Testis (tissue), 3 donors: ENCODE data around the gene VGLL4. TPM values are rescaled to one million over a fixed set of nuclear protein-coding genes. Genes with fewer than 3 reads are reported as not detected.

Experiments
- DNase-seq: peaks from one replicate; pipeline ENCODE4 v3.0.0-alpha.2; 2019
- H3K27ac ChIP-seq, 2 donors: fragments of 200-600 bp; sonication (generic); one replicate each; pipeline ENCODE4 v1.5.1; 2019
- H3K27me3 ChIP-seq: fragments of 200-600 bp; sonication (generic); one replicate; pipeline ENCODE4 v1.5.1; 2019
- H3K36me3 ChIP-seq: fragments of 200-600 bp; sonication (generic); one replicate; pipeline ENCODE4 v1.5.1; 2017; ENCODE audit warnings: low read depth; ENCODE audit errors: missing control alignments
- H3K4me1 ChIP-seq: fragments of 200-600 bp; sonication (generic); one replicate; pipeline ENCODE4 v1.5.1; 2019
- H3K4me3 ChIP-seq, 2 donors: fragments of 200-600 bp; sonication (generic); one replicate each; pipeline ENCODE4 v1.5.1; 2017 to 2019
- H3K9me3 ChIP-seq: fragments of 200-600 bp; sonication (generic); one replicate; pipeline ENCODE4 v1.5.1; 2017
- CTCF ChIP-seq, 3 experiments: fragments of 450-650 bp in 2 of 3; fragments of 200-600 bp in 1 of 3; sonication (generic) in 1 of 3; IDR thresholded peaks; one replicate each; pipeline ENCODE4 v1.5.1; 2016 to 2019; ENCODE audit warnings: antibody characterized with exemption in 3 of 3, mild to moderate bottlenecking in 2 of 3, moderate library complexity in 1 of 3
- POLR2A ChIP-seq: fragments of 450-650 bp; IDR thresholded peaks from one replicate; pipeline ENCODE4 v1.6.1; 2017; ENCODE audit warnings: antibody characterized with exemption, mild to moderate bottlenecking, moderate library complexity
- WGBS, 2 donors: methylation state at CpG; one replicate each; pipeline ENCODE4 v1.1.5; 2018; 5-methylcytosine and 5-hydroxymethylcytosine counted together
- intact Hi-C: fragments of 100-400 bp; cut with DNase I; formaldehyde crosslinking; loops from one replicate; pipeline ENCODE4 v1.15.1; 2023; ENCODE audit warnings: low total_unique reads
- polyA plus RNA-seq: library from polyadenylated mRNA; stranded (reverse); fragments of 350-450 nt; fragmentation: Illumina TruSeq; extraction: RNeasy Lipid Tissue Mini Kit (QIAGEN cat#74804); gene quantifications from one replicate; pipeline ENCODE4 v1.2.3, GENCODE V29; 2014; ENCODE audit warnings: low read depth, low replicate concordance; ENCODE audit not compliant: insufficient read depth
- total RNA-seq, 2 donors: library from RNA; depleted of rRNA; stranded (reverse); fragments of >200 nt; gene quantifications; one replicate each; pipeline ENCODE4 v1.2.3, GENCODE V29; 2016

The VGLL4 gene
- total and polyA plus RNA-seq, 3 donors from 2014 or later = 72.9 to 209 (median 169) TPM

DNA sequence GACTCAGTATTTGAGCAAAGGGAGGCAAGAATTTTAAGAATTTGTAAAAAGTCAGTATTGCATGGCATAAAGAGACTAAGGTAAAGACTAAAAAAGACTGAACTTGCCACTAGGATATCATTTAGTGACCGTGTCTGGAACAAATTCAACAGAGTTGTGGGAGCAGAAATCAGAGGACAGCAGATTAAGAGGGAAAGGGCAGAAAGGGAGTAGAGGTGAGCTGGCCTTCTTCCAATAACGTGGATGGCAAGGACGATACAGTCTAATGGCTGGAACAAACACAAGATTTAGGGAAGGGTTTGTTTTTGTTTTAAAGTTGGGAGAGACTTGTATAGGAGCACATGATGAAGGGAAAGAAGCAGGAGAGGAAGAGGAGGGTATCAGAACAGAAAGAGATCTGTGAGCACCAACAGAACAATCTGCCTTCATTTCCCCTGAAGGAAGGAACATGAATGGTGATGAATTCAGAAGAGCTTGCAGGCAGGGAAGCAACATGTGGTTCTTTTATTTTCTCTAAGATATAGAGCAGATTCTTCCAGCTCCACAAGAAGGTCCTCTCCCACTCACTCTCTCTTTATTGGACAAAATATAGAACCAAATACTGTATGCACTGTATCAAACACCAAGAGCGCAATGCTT lies 8.6 kb downstream of the VGLL4 start:
- H3K4me1 ChIP-seq = peaks cover 83% of the 10 kb centered on the region
- H3K27ac ChIP-seq = peak overlapping the region; percentile 6 to 81
- H3K27me3 ChIP-seq = no peaks in the 10 kb centered on the region
- intact Hi-C loops = no loop called here
- H3K36me3 ChIP-seq = no peaks in the 10 kb centered on the region
- TF ChIP-seq POLR2A (no peak), CTCF (IDR thresholded peaks at IDR 0.05) (no peak)
- 46 to 51% methylated on average over 4 of the region's 4 CpGs for WGBS, 2 donors
- no peak overlapping the region for H3K4me3 ChIP-seq
- no peak for DNase-seq
- H3K9me3 ChIP-seq = no peaks in the 10 kb centered on the region

DNA sequence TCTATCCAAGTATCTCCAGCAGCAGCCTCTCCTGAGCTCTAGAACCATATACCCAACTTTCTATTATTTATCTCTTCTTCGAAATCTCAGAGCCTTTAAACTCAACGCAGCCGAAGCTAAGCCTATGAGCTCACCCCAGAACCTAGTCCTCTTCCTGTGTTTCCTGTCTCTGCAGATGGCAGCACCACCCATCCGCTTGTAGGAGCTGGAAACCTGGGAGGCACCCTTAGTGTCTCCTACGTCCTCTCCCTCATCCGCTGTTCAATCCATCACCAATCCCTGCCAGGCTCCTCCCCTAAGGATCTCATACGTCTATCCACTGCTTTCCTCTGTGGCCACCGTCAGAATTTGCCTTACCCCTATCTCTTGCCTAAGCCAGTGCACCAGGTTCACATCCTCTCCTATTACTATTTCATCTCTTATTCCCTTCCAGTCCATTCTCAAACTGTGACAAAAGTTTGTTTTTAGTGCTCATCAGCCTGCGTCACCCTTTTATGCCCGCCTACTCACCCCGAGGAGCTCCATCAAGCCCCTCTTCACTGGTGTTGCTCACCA lies 9.6 kb downstream of the VGLL4 start:
- no peak overlapping the region for H3K4me3 ChIP-seq
- no peak for TF ChIP-seq POLR2A
- no peak for TF ChIP-seq CTCF (IDR thresholded peaks at IDR 0.05)
- 66 to 73% methylated on average over 11 of the region's 11 CpGs for WGBS, 2 donors
- peak overlapping the region; percentile 24 to 81 for H3K27ac ChIP-seq
- no peak for DNase-seq
- H3K9me3 ChIP-seq = no peaks in the 10 kb centered on the region
- H3K4me1 ChIP-seq = peaks cover 74% of the 10 kb centered on the region
- no peaks in the 10 kb centered on the region for H3K36me3 ChIP-seq
- no peaks in the 10 kb centered on the region for H3K27me3 ChIP-seq
- intact Hi-C loops = no loop called here

GRCh38 chr3:11632966-11633365 lies 10.7 kb downstream of the VGLL4 start:
- no peak for DNase-seq
- TF ChIP-seq POLR2A = no peak
- TF ChIP-seq CTCF (IDR thresholded peaks at IDR 0.05) = no peak
- no peaks in the 10 kb centered on the region for H3K9me3 ChIP-seq
- H3K27me3 ChIP-seq = no peaks in the 10 kb centered on the region
- H3K27ac ChIP-seq = peak overlapping the region; percentile 27 to 81
- H3K4me1 ChIP-seq = peaks cover 62% of the 10 kb centered on the region
- no peaks in the 10 kb centered on the region for H3K36me3 ChIP-seq
- H3K4me3 ChIP-seq = no peak overlapping the region
- intact Hi-C loops = no loop called here
- 52 to 57% methylated on average over 3 of the region's 3 CpGs for WGBS, 2 donors

DNA sequence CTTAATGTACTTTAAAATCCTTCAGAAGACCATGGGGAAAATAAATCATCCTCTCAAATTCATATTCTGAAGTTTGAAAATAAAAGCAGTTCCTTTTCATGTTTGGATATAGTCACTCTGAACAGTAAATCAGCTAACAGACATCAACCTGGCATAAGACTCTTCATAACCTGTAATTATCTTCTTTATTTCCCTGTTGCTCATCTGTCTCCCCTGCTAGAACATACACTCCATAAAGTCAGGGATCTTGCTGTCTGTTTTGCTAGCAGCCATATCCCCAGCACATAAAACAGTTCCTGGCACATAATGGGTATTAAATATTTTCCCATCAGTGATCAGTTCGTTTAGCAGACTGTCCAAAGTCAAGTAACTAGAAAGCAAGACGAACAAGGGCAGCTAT lies 11.2 kb downstream of the VGLL4 start:
- TF ChIP-seq POLR2A = no peak
- TF ChIP-seq CTCF (IDR thresholded peaks at IDR 0.05) = no peak
- no peak overlapping the region for H3K4me3 ChIP-seq
- H3K4me1 ChIP-seq = peaks cover 58% of the 10 kb centered on the region
- no peaks in the 10 kb centered on the region for H3K27me3 ChIP-seq
- peak overlapping the region; percentile 27 to 81 for H3K27ac ChIP-seq
- 21 to 29% methylated on average over 2 of the region's 2 CpGs for WGBS, 2 donors
- no peaks in the 10 kb centered on the region for H3K36me3 ChIP-seq
- no peaks in the 10 kb centered on the region for H3K9me3 ChIP-seq
- DNase-seq = no peak
- intact Hi-C loops = no loop called here

- peaks cover 53% of the 10 kb centered on the region for H3K4me1 ChIP-seq
Measured at GRCh38 chr3:11631820-11632219, 11.9 kb downstream of the VGLL4 start.

More at GRCh38 chr3:11631820-11632219, 11.9 kb downstream of the VGLL4 start:
- no peak overlapping the region for H3K4me3 ChIP-seq
- DNase-seq = no peak
- H3K27me3 ChIP-seq = no peaks in the 10 kb centered on the region
- H3K9me3 ChIP-seq = no peaks in the 10 kb centered on the region
- no peak for TF ChIP-seq POLR2A
- no peak for TF ChIP-seq CTCF (IDR thresholded peaks at IDR 0.05)
- H3K36me3 ChIP-seq = no peaks in the 10 kb centered on the region
- intact Hi-C loops = no loop called here
- H3K27ac ChIP-seq = peak overlapping the region in 1 of 2 donors; percentile 81
- 52 to 70% methylated on average over 9 of the region's 9 CpGs for WGBS, 2 donors
